ENCODE measurements around the gene TMA7. TPM values are rescaled to one million over a fixed set of nuclear protein-coding genes. Genes with fewer than 3 reads are reported as not detected.

TMA7 gene
- total and polyA plus RNA-seq, 4 donors: 75.2 to 241 (median 113) TPM

DNA sequence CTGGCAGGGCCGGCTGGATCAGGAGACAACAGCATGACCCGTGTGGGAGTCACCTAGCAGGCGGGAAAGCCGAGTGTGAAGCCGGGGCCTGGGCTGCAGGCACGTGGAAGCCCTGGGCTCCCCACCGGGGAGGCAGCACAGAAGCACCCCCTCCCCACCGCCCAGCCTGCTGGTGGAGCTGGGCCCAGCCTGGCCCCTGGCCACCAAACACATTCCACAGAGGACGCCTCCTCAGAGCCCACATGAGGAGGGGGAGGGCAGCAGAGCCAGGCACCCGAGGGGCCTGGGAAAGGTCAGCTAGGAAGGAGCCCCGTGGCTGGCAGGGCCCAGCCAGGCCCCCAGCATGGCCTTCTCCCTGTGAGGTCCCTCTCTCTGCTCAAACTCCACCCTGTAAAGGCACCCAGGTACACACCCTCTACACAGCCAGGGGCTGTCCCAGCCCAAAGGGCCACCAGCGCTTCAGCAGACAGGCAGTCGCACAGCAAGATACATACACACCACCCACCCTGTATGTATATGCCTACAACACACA is 14.7 kb upstream of the TMA7 start:
- no peaks in the 10 kb centered on the region for H3K9me3 ChIP-seq (ENCODE audit: control insufficient read depth in 4 of 4, low read length in 3 of 4)
- H3K4me3 ChIP-seq (ENCODE audit: low read depth in 1 of 3, low read length in 3 of 3): no peak overlapping the region
- DNase-seq (ENCODE audit: low spot score): no peak
- peak overlapping the region; percentile 43 to 44 for H3K27ac ChIP-seq (ENCODE audit: low read depth in 1 of 2, low read length in 2 of 2)
- WGBS: 38% methylated on average over 13 of the region's 13 CpGs
- H3K9ac ChIP-seq (ENCODE audit: low read depth in 1 of 2, low read length in 2 of 2): no peak overlapping the region
- TF ChIP-seq, protein P1, sequence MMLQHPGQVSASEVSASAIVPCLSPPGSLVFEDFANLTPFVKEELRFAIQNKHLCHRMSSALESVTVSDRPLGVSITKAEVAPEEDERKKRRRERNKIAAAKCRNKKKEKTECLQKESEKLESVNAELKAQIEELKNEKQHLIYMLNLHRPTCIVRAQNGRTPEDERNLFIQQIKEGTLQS (IDR thresholded peaks at IDR 0.05): no peak
- TF ChIP-seq, protein P2, sequence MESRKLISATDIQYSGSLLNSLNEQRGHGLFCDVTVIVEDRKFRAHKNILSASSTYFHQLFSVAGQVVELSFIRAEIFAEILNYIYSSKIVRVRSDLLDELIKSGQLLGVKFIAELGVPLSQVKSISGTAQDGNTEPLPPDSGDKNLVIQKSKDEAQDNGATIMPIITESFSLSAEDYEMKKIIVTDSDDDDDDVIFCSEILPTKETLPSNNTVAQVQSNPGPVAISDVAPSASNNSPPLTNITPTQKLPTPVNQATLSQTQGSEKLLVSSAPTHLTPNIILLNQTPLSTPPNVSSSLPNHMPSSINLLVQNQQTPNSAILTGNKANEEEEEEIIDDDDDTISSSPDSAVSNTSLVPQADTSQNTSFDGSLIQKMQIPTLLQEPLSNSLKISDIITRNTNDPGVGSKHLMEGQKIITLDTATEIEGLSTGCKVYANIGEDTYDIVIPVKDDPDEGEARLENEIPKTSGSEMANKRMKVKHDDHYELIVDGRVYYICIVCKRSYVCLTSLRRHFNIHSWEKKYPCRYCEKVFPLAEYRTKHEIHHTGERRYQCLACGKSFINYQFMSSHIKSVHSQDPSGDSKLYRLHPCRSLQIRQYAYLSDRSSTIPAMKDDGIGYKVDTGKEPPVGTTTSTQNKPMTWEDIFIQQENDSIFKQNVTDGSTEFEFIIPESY (IDR thresholded peaks at IDR 0.05): no peak
- no peak for TF ChIP-seq NR2F2 (IDR thresholded peaks at IDR 0.05)
- no peak for TF ChIP-seq RXRA (IDR thresholded peaks at IDR 0.05)
- TF ChIP-seq, protein P3, sequence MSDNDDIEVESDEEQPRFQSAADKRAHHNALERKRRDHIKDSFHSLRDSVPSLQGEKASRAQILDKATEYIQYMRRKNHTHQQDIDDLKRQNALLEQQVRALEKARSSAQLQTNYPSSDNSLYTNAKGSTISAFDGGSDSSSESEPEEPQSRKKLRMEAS (IDR thresholded peaks at IDR 0.05): no peak
- no peak for TF ChIP-seq SP1 (IDR thresholded peaks at IDR 0.05)
- TF ChIP-seq, protein P4, sequence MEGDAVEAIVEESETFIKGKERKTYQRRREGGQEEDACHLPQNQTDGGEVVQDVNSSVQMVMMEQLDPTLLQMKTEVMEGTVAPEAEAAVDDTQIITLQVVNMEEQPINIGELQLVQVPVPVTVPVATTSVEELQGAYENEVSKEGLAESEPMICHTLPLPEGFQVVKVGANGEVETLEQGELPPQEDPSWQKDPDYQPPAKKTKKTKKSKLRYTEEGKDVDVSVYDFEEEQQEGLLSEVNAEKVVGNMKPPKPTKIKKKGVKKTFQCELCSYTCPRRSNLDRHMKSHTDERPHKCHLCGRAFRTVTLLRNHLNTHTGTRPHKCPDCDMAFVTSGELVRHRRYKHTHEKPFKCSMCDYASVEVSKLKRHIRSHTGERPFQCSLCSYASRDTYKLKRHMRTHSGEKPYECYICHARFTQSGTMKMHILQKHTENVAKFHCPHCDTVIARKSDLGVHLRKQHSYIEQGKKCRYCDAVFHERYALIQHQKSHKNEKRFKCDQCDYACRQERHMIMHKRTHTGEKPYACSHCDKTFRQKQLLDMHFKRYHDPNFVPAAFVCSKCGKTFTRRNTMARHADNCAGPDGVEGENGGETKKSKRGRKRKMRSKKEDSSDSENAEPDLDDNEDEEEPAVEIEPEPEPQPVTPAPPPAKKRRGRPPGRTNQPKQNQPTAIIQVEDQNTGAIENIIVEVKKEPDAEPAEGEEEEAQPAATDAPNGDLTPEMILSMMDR (IDR thresholded peaks at IDR 0.05; ENCODE audit: low read depth, low read length, missing input control): no peak
- no peaks in the 10 kb centered on the region for H3K27me3 ChIP-seq (ENCODE audit: control insufficient read depth in 4 of 4, insufficient read depth in 4 of 4, low read length in 3 of 4)
- peaks cover 27 to 78% (median 56%) of the 10 kb centered on the region in 4 donors for H3K4me1 ChIP-seq (ENCODE audit: control insufficient read depth in 4 of 4, insufficient read depth in 4 of 4, low read length in 3 of 4)
- peaks cover 0 to 7% (median 2%) of the 10 kb centered on the region in 4 donors for H3K36me3 ChIP-seq (ENCODE audit: control insufficient read depth in 4 of 4, insufficient read depth in 3 of 4, low read depth in 1 of 4, low read length in 3 of 4)

DNA sequence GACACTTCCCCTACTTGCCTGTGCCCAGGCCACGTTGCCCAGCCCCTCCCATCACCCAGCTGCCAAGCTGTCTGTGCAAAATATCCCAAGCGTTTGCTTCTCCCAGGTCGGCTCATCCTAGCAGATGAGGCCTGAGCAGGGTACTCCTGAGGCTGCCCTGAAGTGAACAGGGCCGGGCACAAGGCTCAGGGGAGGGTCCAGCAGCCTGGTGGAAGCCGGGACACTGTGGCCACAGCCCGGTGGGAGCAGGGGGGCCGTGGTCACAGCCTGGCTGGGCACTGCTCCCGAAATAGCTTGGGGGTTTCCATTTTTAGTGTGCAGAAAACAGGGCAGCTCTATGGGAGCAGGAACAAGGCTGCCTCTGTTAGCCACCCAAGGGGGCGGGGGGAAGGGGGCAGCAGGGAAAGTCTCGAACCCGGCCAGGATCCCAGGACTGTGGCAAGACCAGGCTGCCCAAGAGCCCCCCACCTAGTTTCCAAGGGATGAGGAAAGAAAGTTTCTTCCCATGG is 13.6 kb upstream of the TMA7 start:
- Histone ChIP-seq H3K36me3 (ENCODE audit: control insufficient read depth in 4 of 4, insufficient read depth in 3 of 4, low read depth in 1 of 4, low read length in 3 of 4) (peaks cover 0 to 2% (median 0%) of the 10 kb centered on the region in 4 donors), H3K4me1 (ENCODE audit: control insufficient read depth in 4 of 4, insufficient read depth in 4 of 4, low read length in 3 of 4) (peaks cover 36 to 83% (median 65%) of the 10 kb centered on the region in 4 donors), H3K4me3 (ENCODE audit: low read depth in 1 of 3, low read length in 3 of 3) (peak overlapping the region in 1 of 3 donors; percentile 80), H3K27me3 (ENCODE audit: control insufficient read depth in 4 of 4, insufficient read depth in 4 of 4, low read length in 3 of 4) (no peaks in the 10 kb centered on the region), H3K27ac (ENCODE audit: low read depth in 1 of 2, low read length in 2 of 2) (peak overlapping the region; percentile 36 to 43), H3K9me3 (ENCODE audit: control insufficient read depth in 4 of 4, low read length in 3 of 4) (no peaks in the 10 kb centered on the region), H3K9ac (ENCODE audit: low read depth in 1 of 2, low read length in 2 of 2) (peak overlapping the region in 1 of 2 donors; percentile 23)
- no peak for DNase-seq (ENCODE audit: low spot score)
- WGBS: 26% methylated on average over 11 of the region's 11 CpGs
- TF ChIP-seq FOXA2 (IDR thresholded peaks at IDR 0.05) (no peak), NR2F2 (IDR thresholded peaks at IDR 0.05) (no peak), GABPA (IDR thresholded peaks at IDR 0.05 in 1 of 2, conservative IDR thresholded peaks at IDR 0.05 in 1 of 2) (no peak), HNF4G (IDR thresholded peaks at IDR 0.05) (no peak), HNF4A (conservative IDR thresholded peaks at IDR 0.05) (no peak), RXRA (IDR thresholded peaks at IDR 0.05) (no peak), EGR1 (IDR thresholded peaks at IDR 0.05; ENCODE audit: low read depth in 2 of 2) (no peak), RAD21 (IDR thresholded peaks at IDR 0.05) (no peak), SP1 (IDR thresholded peaks at IDR 0.05) (no peak), YY1 (IDR thresholded peaks at IDR 0.05) (no peak), TAF1 (conservative IDR thresholded peaks at IDR 0.05) (no peak), FOXA1 (IDR thresholded peaks at IDR 0.05) (no peak), JUND (IDR thresholded peaks at IDR 0.05) (no peak)
- TF ChIP-seq, protein P5, sequence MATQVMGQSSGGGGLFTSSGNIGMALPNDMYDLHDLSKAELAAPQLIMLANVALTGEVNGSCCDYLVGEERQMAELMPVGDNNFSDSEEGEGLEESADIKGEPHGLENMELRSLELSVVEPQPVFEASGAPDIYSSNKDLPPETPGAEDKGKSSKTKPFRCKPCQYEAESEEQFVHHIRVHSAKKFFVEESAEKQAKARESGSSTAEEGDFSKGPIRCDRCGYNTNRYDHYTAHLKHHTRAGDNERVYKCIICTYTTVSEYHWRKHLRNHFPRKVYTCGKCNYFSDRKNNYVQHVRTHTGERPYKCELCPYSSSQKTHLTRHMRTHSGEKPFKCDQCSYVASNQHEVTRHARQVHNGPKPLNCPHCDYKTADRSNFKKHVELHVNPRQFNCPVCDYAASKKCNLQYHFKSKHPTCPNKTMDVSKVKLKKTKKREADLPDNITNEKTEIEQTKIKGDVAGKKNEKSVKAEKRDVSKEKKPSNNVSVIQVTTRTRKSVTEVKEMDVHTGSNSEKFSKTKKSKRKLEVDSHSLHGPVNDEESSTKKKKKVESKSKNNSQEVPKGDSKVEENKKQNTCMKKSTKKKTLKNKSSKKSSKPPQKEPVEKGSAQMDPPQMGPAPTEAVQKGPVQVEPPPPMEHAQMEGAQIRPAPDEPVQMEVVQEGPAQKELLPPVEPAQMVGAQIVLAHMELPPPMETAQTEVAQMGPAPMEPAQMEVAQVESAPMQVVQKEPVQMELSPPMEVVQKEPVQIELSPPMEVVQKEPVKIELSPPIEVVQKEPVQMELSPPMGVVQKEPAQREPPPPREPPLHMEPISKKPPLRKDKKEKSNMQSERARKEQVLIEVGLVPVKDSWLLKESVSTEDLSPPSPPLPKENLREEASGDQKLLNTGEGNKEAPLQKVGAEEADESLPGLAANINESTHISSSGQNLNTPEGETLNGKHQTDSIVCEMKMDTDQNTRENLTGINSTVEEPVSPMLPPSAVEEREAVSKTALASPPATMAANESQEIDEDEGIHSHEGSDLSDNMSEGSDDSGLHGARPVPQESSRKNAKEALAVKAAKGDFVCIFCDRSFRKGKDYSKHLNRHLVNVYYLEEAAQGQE (IDR thresholded peaks at IDR 0.05): no peak
- TF ChIP-seq, protein P1 (IDR thresholded peaks at IDR 0.05): no peak
- TF ChIP-seq, protein P3 (IDR thresholded peaks at IDR 0.05): no peak
- TF ChIP-seq, protein P2 (IDR thresholded peaks at IDR 0.05): no peak

Data from liver (tissue), 9 donors.